ENCODE measurements around the gene USH2A. TPM values are rescaled to one million over a fixed set of nuclear protein-coding genes. Genes with fewer than 3 reads are reported as not detected.

The USH2A gene
- total RNA-seq, 1 experiment from 2014 or later, result not detected

DNA sequence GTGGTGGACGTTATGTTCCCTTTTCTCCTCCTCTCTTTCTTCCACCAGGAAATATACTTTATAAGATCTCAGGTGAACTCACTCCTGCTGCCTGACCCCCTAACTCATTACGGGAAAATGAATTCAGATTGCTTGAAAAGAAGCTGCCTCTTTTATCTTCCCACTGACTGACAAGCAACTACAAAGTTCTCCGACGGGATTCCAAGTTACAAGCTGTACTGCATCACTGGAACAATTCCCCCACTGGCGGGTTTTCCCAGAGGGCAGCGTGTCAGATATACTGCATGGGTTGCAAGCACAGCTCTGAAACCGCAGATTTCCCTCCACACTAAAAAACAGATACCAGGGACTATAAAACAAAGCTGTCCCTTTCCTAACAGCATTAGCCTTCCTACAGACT is 465.6 kb downstream of the USH2A start:
- Histone ChIP-seq H3K9me2 (ENCODE audit: insufficient read depth) (no peaks in the 10 kb centered on the region), H3K4me2 (ENCODE audit: low read length) (no peak overlapping the region), H4K20me1 (ENCODE audit: insufficient read depth) (no peaks in the 10 kb centered on the region), H2AFZ (ENCODE audit: low read depth, low read length, poor library complexity, severe bottlenecking) (no peak overlapping the region), H3K79me2 (ENCODE audit: insufficient read depth, low read length) (no peaks in the 10 kb centered on the region), H3K4me1 (ENCODE audit: control insufficient read depth in 1 of 2, insufficient read depth in 2 of 2, low read length in 2 of 2) (no peaks in the 10 kb centered on the region), H3K36me3 (ENCODE audit: control insufficient read depth in 1 of 2, insufficient read depth in 2 of 2, low read length in 2 of 2) (no peaks in the 10 kb centered on the region), H3K9me3 (ENCODE audit: control insufficient read depth in 1 of 2, insufficient read depth in 1 of 2, low read depth in 1 of 2, low read length in 2 of 2) (no peaks in the 10 kb centered on the region), H3K9ac (ENCODE audit: low read length) (no peak overlapping the region), H3K27me3 (ENCODE audit: insufficient read depth, low read length) (peaks cover 5% of the 10 kb centered on the region; the same call in 1 of the 2 replicates), H3K4me3 (replicated peaks in 1 of 2; ENCODE audit: low read depth in 1 of 2, low read length in 2 of 2) (no peak overlapping the region), H3K27ac (ENCODE audit: low read depth, low read length) (no peak overlapping the region)
- POLR2A ChIA-PET, result no interaction called here
- ATAC-seq (no peak), DNase-seq (ENCODE audit: low read depth, low spot score) (no peak)
- BruUV-seq (replicated peaks), result no TSS peak
- CTCF ChIA-PET, result no interaction called here
- intact Hi-C loops (cut with micrococcal nuclease), result no loop called here
- RAD21 ChIA-PET (ENCODE audit: low non-redundant PET in 1 of 2, low total read pairs in 2 of 2, uncharacterized antibody in 2 of 2, unreplicated experiment in 2 of 2), result no interaction called here
- TF ChIP-seq RAD21 (IDR thresholded peaks at IDR 0.05; ENCODE audit: low read depth) (no peak), ZFX (IDR thresholded peaks at IDR 0.05) (no peak), EGR1 (IDR thresholded peaks at IDR 0.05; ENCODE audit: low read depth) (no peak), POLR2A (IDR thresholded peaks at IDR 0.05; ENCODE audit: borderline replicate concordance, extremely low read depth, insufficient read depth, insufficient read length) (no peak), EZH2 (IDR thresholded peaks at IDR 0.05) (no peak), YY1 (IDR thresholded peaks at IDR 0.05; ENCODE audit: extremely low read depth, insufficient replicate concordance, low read depth, low read length) (no peak), POLR2AphosphoS5 (IDR thresholded peaks at IDR 0.05; ENCODE audit: low read depth, low read length) (no peak), CBX3 (IDR thresholded peaks at IDR 0.05; ENCODE audit: low read depth) (no peak), SP1 (IDR thresholded peaks at IDR 0.05; ENCODE audit: low read depth) (no peak), ZNF274 (IDR thresholded peaks at IDR 0.05; ENCODE audit: low read depth, low read length) (no peak), SRF (IDR thresholded peaks at IDR 0.05; ENCODE audit: low read depth) (no peak), JUND (IDR thresholded peaks at IDR 0.05) (no peak), TCF7L2 (IDR thresholded peaks at IDR 0.05; ENCODE audit: borderline replicate concordance, extremely low read depth, insufficient read depth, insufficient read length) (no peak), ELF1 (IDR thresholded peaks at IDR 0.05; ENCODE audit: borderline replicate concordance, low read depth) (no peak)
- TF ChIP-seq, protein P1, sequence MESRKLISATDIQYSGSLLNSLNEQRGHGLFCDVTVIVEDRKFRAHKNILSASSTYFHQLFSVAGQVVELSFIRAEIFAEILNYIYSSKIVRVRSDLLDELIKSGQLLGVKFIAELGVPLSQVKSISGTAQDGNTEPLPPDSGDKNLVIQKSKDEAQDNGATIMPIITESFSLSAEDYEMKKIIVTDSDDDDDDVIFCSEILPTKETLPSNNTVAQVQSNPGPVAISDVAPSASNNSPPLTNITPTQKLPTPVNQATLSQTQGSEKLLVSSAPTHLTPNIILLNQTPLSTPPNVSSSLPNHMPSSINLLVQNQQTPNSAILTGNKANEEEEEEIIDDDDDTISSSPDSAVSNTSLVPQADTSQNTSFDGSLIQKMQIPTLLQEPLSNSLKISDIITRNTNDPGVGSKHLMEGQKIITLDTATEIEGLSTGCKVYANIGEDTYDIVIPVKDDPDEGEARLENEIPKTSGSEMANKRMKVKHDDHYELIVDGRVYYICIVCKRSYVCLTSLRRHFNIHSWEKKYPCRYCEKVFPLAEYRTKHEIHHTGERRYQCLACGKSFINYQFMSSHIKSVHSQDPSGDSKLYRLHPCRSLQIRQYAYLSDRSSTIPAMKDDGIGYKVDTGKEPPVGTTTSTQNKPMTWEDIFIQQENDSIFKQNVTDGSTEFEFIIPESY (IDR thresholded peaks at IDR 0.05; ENCODE audit: extremely low read depth, insufficient replicate concordance, low read length), result no peak
- TF ChIP-seq, protein P2, sequence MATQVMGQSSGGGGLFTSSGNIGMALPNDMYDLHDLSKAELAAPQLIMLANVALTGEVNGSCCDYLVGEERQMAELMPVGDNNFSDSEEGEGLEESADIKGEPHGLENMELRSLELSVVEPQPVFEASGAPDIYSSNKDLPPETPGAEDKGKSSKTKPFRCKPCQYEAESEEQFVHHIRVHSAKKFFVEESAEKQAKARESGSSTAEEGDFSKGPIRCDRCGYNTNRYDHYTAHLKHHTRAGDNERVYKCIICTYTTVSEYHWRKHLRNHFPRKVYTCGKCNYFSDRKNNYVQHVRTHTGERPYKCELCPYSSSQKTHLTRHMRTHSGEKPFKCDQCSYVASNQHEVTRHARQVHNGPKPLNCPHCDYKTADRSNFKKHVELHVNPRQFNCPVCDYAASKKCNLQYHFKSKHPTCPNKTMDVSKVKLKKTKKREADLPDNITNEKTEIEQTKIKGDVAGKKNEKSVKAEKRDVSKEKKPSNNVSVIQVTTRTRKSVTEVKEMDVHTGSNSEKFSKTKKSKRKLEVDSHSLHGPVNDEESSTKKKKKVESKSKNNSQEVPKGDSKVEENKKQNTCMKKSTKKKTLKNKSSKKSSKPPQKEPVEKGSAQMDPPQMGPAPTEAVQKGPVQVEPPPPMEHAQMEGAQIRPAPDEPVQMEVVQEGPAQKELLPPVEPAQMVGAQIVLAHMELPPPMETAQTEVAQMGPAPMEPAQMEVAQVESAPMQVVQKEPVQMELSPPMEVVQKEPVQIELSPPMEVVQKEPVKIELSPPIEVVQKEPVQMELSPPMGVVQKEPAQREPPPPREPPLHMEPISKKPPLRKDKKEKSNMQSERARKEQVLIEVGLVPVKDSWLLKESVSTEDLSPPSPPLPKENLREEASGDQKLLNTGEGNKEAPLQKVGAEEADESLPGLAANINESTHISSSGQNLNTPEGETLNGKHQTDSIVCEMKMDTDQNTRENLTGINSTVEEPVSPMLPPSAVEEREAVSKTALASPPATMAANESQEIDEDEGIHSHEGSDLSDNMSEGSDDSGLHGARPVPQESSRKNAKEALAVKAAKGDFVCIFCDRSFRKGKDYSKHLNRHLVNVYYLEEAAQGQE (IDR thresholded peaks at IDR 0.05; ENCODE audit: low read depth), result no peak
- TF ChIP-seq, protein P3, sequence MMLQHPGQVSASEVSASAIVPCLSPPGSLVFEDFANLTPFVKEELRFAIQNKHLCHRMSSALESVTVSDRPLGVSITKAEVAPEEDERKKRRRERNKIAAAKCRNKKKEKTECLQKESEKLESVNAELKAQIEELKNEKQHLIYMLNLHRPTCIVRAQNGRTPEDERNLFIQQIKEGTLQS (IDR thresholded peaks at IDR 0.05), result no peak
- TF ChIP-seq, protein P4, sequence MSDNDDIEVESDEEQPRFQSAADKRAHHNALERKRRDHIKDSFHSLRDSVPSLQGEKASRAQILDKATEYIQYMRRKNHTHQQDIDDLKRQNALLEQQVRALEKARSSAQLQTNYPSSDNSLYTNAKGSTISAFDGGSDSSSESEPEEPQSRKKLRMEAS (IDR thresholded peaks at IDR 0.05), result no peak

All from HCT116 (cell line).